Raji (cell line): ENCODE measurements around the gene MED13L.

Experiments
- POLR2A ChIP-seq: IDR thresholded peaks from 2 replicates; pipeline ENCODE4 v1.6.1; 2011; ENCODE audit warnings: low read depth, low read length, control low read depth; ENCODE audit not compliant: insufficient read depth

Gene MED13L

GRCh38 chr12:116199160-116199706 lies 78.3 kb downstream of the MED13L start:
- no peak for TF ChIP-seq POLR2A

- TF ChIP-seq POLR2A: no peak
Measured at GRCh38 chr12:116196752-116197718, 80.5 kb downstream of the MED13L start.

GRCh38 chr12:116196226-116196625 lies 81.3 kb downstream of the MED13L start:
- no peak for TF ChIP-seq POLR2A

- TF ChIP-seq POLR2A: no peak
Measured at GRCh38 chr12:116194935-116195431, 82.5 kb downstream of the MED13L start.

- TF ChIP-seq POLR2A: no peak
Measured at GRCh38 chr12:116189692-116190091, 87.8 kb downstream of the MED13L start.

- TF ChIP-seq POLR2A: no peak
Measured at GRCh38 chr12:116188581-116188980, 88.9 kb downstream of the MED13L start.

GRCh38 chr12:116187151-116187511 lies 90.4 kb downstream of the MED13L start:
- TF ChIP-seq POLR2A: no peak

- TF ChIP-seq POLR2A: no peak
Measured at GRCh38 chr12:116186482-116187150, 90.9 kb downstream of the MED13L start.

- no peak for TF ChIP-seq POLR2A
Measured at GRCh38 chr12:116184763-116185162, 92.7 kb downstream of the MED13L start.

GRCh38 chr12:116183741-116184141 lies 93.8 kb downstream of the MED13L start:
- TF ChIP-seq POLR2A: no peak

GRCh38 chr12:116182359-116183063 lies 95.0 kb downstream of the MED13L start:
- no peak for TF ChIP-seq POLR2A

GRCh38 chr12:116180448-116180847 lies 97.0 kb downstream of the MED13L start:
- no peak for TF ChIP-seq POLR2A

GRCh38 chr12:116179384-116179783 lies 98.1 kb downstream of the MED13L start:
- no peak for TF ChIP-seq POLR2A

GRCh38 chr12:116177017-116177416 lies 100.5 kb downstream of the MED13L start:
- TF ChIP-seq POLR2A: no peak

- no peak for TF ChIP-seq POLR2A
Measured at GRCh38 chr12:116174904-116175303, 102.6 kb downstream of the MED13L start.
